Hematopoietic multipotent progenitor cell treated with erythropoietin and hydrocortisone succinate and interleukin-3 and kit ligand, for 15 days (in vitro differentiated cells): ENCODE results near the gene MTIF3.

Experiments
- DNase-seq: peaks from one replicate; pipeline ENCODE4 v3.0.0-alpha.2; 2015; ENCODE audit warnings: low spot score

Gene MTIF3

DNA sequence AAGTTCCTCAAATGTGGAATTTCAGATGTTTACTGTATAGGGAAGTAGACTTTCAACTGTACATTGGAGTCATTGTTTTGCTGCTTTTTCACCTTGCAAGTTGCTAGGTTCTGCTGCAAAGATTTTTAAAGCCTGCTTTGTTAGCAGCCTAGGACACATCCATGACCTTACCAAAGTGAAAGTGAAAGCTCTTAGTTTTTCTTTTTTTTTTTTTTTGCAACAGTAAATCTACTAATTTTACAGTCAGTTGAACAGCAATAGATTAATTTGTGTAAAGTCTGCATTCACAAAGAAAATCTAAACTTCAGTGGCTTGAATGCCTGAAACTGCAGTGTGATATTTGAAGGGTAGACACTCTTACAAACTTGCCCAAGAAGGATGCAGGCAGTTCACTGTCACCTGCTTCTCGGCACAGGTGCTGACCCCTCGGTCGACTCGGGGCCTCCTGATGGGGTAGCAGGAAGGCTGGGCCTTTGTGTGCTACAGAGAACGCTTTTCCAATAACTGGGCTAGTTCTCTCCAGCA, 5.0 kb upstream of the MTIF3 start:
- peak; percentile 50 for DNase-seq

DNA sequence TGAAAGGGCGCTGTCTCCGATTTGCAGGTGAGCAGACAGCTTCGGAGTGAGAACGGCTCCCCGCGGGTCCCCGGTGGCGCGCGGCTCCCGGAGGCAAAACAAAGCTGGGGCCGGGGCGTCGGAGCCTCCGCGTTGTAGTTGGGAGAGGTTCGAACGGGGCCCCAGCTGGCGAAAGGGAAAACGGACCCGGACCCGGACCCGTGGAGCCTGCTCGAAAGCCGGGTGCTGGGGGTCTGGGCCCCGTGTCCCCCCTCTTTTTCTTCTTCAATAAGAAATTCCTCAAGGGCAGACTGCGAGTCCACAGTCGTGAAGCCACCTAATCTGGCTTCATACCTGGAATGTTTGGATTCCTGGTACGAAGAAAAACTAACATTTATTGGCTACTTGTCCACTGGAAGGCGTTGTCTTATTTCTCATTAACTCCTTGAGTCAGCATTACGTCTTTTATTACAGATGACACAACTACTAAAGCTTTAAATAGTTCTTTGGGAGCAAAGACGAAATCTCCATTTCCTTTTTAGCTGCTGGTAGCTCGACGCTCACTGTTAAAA, 632 bp upstream of the MTIF3 start:
- DNase-seq = peak; percentile 51

DNA sequence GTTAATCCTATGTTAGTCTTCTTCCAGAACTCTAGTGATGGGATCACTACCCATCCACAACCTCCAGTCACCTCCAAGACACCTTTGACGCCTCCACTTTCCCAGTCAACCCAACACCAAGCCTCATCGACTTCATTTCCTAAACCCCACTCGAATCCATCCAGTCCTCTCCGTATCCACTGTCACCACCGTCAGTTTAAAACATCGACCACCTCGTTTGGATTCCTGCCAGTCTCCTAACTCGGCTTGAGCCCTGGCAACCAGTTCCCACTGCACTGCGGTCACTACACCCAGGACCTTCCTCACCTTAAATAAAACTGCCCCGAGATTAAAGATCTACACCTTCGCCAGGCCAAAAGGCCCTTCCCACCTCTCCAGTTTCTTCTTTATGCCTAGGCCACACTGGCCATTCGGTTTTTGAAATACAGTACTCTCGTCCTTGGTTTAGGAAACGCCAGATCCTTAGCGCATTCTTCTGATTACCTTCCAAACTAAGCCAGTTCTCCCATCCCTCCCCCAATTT, 1.2 kb downstream of the MTIF3 start:
- no peak for DNase-seq

DNA sequence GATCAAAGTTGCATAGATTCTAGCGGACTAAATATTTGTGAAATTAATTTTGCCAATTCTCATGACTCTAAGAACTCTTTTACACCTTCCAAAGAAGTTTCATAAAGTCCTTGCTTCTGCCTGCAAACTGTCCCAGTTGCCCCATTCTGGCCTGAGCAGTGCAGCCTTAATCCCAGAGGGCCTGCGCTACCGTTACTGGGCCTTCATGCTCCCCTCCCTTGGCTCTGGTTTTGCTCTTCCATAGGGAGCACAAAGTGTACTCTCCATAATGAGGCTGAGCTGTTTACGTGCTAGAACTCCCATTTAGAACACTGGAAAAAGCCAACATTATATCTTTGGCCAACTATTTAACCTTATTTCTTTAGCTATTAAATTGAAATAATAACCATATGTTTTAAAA, 2.1 kb downstream of the MTIF3 start:
- DNase-seq = no peak

DNA sequence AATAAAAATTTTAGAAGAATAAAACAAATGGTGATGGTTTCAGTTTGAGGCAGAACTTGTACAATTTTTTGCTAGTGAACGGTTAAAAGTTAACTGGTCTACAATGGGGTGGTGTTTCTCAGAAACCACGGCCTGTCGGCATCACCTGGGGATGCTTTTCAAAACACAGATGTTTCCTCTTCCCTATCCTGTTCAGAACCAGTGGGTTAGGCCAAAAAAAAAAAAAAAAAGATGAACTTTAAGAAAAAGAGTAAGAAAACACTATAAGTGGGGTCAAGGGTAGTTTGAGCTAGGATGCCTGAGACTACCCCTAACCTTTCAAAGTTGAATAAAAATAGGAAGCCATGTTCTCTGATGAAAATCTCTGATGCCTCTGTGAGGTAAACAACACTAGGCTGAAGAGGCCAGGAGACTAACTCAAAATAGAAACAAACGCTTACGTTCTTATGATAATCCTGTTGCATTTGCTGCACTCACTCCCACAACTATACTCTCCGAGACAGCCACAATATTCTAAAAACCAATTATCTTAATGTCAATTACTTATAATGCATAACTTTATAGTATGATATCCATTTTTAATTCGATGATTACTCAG, 3.3 kb downstream of the MTIF3 start:
- DNase-seq = no peak

DNA sequence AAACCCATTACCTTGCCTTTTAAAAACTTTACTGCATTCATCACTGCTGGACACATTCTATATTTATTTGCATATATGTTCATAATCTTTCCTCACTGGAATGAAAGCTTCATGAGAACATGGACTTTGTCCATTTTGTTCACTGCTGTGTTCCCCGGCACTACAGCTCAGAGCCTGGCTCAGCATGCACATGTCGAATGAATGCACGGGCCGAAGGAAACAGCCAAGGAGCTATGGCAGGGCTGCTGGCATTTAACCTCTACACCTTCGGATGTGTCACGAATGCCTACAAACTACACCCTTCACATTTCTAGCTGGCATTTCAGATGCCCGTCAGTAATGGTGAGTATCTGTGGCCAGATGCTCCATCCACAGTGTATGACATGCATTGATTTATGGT, 7.6 kb downstream of the MTIF3 start:
- DNase-seq = no peak

DNA sequence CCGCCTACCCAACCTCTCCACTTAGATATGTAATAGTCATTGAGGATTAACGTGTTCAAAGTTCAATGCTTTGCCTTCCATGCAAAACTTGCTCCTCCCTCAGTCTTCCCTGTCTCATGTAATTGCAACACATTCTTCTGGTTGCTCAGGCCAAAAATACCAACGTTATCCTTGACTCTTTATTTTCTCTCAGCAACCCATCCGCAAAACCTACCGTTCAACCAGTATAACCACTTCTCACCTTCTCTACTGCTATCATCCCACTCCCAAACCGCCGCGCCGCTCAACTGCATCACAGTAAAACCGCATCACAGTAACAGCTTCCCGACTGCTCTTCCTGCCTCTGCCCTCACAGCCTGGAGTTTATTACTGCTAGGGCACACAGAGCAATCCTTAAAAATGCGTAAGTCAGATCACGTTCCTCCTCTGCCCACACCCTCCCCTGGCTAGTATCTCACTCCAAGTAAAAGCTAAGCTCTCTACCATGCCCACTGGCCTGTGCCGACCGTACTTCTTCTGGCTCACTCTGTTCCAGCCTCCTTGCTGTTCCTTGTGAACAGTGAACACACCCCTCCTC, 8.2 kb downstream of the MTIF3 start:
- DNase-seq = no peak

DNA sequence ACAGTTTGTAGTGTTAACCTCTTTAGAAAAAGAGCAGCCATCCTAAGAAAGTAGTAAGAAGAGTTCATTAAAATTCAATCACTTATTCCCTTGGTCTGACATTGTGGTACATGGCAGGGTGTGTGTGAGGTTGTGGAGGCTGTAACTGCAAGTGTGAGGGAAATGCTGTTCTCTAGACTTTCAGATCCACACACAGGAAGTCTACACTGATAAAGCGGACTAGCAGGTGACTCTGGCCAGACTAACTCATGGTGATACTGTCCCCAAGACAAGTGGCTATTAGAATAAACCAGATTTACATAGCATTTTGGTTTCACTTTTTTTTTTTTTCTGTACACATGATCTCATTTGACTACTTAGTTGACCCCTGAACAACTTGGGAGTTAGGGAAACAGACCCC, 10.0 kb downstream of the MTIF3 start:
- DNase-seq = no peak

DNA sequence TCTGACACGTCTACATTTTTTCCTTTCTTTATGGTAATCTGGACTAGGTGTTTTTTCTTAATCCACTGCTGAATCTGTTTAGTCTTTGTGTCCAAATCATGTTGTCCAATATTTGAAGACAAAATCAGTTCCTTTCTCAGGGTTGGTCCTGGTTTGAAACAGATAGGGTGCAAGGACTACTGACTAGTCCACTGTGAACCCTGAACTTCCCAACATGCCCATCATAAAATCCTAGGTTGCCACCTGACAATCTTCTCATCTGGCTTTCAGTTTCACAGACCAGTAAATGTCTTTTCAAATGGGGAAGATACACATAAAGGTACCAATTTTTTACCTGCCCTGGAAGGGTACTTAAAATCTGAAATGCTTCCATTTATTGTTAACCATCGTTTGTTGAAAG, 13.2 kb downstream of the MTIF3 start:
- DNase-seq = no peak

DNA sequence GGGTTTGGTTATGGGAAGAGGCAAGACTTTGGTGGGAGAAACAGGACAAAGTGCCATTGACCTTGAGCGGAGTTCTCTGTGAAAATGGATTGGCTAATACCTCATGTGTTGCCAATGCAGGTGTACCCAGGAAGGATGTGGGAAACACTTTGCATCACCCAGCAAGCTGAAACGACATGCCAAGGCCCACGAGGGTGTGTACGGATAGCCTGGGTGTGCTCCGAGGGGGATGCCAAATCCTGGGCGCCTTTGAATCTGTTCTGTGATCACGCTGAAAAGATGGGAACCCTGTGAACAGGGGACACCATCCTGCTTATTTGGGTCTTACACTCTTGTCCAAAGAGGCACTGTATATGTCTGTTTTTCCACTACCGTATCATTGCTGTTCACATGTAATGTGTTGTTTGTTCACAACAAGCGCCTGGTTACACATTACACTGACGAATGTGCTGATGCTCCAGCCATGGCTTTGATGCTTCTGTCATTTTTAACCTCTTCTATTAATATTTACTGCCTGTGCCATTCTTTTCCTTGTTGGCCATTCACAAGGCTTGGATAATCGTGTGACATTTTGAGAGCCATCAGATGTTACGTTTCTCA, 17.7 kb downstream of the MTIF3 start:
- no peak for DNase-seq

DNA sequence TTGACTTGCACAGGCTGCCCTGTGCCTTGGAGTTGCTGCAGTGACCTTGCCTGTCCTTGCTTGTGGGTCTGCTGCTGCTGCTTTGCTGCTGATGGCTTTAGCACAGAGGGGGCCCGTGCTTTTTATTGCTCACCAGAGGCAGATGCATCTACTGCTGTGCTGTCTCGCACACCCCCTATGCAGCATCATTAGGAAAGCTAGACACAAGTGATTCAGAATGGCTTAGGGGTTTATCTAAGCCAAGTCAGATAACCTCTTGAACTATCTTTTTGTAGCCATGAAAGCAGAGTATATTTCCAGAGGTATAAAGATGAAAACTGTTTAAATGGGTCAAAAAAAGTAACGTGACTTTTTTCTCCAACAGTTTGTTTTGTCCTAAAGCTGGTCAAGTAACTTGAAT, 18.2 kb downstream of the MTIF3 start:
- DNase-seq = no peak

DNA sequence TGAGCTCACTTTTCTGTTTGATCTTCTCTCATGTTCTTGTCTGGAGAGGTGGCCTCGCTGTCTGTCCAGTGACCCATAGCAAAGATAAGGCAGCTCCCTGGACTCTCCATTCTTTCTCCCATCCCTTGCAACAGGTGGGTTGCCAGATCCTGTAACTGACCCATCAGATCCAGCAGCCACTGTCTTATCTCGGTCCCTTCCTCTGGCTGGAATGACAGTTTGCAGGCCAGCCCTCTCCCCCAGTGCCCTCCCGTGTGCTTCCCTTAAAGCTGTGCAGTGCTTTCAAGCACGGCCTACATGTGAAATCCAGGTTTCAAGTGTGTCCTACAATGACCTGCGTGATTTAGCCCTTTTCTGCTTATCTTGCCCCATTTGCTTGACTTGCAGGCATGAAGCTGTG, 22.2 kb downstream of the MTIF3 start:
- no peak for DNase-seq

DNA sequence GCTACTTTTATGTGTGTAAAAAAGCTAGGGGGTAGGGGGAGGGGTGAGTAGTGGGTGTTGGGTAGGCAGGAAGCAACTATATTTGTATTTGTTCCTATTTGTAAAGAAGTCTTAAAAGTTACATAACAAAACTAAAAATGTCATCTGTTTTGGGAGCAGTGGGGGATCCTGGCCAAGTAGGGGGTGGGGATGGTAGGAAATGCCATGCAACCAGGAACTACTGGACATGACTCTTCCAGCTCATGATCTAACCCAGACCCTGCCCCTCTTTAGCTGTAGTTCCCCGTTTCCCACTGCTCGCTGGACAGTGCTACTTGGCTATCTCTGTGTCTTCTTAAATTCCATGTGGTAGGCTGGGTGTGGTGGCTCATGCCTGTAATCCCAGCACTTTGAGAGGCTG, 22.7 kb downstream of the MTIF3 start:
- DNase-seq = no peak

DNA sequence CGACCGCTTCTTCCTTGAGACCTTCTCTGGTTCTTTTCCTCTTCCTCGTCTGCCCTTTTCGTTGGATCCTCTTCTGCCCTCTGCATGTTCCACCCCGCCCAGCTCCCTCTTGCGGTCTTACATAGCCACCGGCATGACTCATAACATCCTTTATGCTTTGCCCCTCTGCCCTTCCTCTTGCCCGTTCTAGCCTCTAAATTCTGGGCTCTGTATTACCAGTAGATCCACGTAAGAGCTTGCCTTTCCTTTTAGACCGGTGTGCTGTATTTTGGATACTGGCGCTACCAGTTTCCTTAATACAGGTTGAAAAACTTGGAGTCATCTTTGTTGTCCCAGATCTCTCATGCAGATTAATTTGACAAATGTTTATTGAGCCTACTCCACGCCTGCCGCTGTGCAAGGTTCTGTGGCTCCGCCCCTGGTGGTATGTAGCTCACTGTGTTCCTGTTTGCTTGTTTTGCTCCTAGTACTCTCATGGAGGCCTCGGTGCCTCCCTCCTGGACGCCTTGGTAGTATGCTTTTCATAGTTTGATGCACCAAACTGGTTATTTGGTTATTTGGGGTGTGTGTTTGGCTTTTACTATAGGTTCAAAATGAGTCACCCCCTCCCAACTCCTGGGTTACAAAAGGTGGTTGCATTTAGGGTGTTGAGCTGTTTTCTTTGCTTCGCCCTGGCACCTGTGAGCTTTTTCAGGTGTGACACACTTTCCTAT, 24.3 kb downstream of the MTIF3 start:
- peak; percentile 84 for DNase-seq

DNA sequence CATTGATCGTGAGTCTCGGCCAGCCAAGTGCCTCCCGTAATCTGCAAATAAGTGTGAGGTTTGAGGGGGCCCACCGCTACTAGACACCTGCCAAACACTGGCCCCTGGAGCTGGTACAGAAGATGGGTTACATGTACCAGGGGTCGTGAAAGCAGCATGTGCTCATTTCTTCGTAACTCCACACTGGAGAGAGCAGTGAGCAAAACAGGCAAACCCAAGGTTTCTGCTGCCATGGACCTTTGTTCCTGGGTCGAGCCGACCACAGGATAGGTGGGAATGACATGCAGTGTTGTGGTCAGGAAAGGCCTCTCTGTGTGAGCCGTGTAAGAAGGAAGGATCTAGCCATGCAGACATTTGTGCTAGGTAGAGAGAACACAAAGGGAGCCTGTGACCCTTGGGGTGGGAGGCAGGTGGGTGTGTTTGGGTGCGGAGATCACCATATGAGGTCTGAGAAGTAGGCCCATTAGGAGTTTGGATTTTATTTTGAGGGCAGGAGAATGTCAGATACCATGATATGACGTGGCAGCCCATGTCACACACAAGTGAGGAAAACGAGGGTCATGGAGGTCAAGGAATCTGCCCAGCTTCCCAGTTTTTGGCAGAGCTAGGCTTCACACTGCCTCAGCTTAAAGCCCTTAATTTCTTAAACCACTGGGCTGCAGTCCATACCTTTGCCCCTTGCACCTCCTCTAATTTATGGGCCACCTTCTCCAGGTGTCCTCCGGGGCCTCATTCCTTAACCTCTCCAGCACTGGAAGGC, 25.0 kb downstream of the MTIF3 start:
- no peak for DNase-seq

DNA sequence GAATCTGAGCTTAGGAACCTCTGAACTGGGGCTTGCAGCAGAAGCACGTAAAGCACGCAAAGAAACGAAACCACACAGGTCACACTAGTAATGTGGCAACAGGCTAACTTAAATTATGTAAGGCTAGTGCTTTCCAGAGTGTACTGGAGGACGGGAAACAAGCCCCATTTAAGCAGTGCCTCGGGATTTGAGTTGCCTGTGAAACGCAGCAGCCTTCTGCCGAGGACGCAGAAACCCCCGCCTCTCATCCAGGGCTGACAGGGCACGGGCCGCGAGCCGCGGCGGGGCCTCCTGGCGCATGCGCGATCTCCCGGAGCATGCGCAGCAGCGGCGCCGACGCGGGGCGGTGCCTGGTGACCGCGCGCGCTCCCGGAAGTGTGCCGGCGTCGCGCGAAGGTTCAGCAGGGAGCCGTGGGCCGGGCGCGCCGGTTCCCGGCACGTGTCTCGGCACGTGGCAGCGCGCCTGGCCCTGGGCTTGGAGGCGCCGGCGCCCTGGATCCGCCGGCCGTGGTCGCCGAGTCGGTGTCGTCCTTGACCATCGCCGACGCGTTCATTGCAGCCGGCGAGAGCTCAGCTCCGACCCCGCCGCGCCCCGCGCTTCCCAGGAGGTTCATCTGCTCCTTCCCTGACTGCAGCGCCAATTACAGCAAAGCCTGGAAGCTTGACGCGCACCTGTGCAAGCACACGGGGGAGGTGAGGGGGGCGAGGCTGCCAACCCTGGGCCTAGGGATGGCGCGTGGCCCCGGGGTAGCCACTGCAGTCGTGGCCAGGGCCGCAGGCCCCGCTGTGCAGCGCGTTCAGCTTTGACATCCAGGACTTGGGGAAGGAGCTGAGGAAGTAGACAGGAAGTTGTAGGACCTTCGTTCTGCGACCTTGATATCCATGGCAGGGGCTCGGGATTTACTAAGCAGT, 25.9 kb downstream of the MTIF3 start, which contains the start of gene GTF3A:
TSS of gene GTF3A (plus strand) at position 374 of the 912 bp plus-strand sequence.
- DNase-seq = peak; percentile 91

DNA sequence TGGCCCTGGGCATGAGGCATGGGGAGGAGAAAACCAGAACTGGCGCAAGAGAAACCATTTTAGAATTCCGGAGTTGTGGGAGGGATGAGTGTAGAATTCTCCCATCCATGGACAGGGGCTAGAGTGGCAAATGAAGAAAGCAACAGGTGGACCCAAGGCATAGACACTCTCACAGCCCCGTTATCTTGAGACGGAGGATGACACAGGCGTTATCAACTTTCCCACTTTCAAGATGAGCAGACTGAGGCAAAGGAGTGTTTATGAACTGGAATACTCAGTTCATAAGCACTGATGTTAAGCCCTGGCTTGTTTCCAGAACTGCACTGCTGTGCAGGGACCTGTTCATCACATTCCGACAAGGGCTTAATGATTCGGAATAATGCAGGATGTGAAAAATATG, 27.0 kb downstream of the MTIF3 start:
- DNase-seq = peak; percentile 35

DNA sequence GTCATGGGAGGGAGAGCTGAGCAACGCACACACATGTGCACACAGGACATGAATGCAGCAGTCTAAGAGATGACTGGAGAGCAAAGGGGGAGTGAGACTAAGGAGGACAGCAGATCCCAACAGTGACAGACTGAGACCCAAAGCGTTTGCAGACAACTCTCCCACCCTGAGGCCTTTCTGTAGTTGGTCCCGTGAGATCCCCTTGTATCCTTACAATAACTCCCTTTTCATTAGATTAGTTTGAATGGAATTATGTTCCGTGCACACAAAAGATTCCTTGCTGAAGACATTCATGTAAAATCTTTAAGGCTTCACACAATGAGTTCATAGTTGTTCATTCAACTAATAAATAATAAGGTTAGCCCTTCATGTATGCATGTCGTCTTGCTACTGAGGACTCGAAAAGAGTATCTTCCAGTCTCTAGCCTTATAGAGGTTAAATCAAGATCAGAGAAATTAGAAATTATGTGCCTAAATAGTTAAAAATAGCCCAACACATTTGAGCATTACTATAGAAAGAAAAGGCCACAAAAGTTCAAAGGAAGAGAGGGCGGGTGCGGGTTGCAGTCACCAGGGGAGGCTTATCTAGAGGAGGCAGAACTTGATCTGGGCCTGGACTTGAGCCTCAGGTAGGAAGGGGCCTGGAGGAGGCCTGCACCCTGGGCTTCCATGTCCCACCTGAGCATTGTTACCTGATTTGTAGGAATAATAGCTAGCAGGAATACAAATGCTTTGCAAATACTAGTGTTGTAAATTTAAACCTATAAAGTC, 29.1 kb downstream of the MTIF3 start:
- DNase-seq = peak; percentile 40

DNA sequence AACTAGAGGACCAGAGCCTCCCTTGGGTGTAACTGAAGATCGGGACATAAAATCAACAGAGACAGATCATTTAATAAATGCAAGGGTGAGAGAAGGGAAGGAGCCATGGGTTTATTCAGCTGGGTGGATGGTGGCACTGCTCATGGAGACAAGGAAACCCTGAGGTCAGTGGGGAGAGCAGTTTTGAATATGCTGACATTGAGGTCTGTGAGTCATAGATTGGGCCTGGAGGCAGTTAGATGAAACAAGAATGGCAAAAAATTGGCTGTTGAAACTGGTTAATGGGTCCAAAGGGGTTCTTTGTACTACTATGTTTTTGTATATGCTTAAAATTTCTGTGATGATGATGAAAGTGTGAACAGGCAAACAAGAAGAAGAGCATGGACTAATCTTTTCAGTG, 31.0 kb downstream of the MTIF3 start:
- DNase-seq = no peak

DNA sequence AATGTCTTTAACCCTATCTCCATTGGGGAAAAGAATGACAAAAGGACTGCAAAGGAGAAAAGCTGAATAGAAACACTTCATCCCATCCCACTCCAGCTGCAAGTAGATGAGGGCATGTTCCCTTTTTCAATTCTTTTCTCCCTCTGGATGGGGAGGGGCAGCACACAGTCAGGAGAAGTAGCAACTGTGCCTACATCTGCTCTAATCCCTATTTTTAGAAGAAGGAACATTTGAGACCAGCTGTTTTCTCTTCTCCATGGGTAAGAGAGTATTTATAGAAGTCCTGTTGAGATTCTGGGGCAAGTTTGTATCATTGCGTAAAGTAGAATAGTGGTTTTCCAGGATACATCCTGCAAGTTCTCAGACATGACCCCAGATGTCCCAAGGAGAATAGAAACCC, 35.2 kb downstream of the MTIF3 start:
- DNase-seq = no peak
